GM23248 (cell line): Measurements from ENCODE around the gene LSS.

Experiments used
- EZH2 ChIP-seq: fragments of 200-600 bp; sonication (generic); IDR thresholded peaks from 2 replicates; pipeline ENCODE4 v1.6.1; 2018; ENCODE audit warnings: antibody characterized with exemption, mild to moderate bottlenecking; ENCODE audit not compliant: insufficient read depth, poor library complexity, severe bottlenecking
- EZH2phosphoT487 ChIP-seq: fragments of 200-600 bp; sonication (generic); IDR thresholded peaks from 2 replicates; pipeline ENCODE4 v1.6.1; 2018; ENCODE audit warnings: antibody characterized with exemption, moderate library complexity, mild to moderate bottlenecking, low read depth; ENCODE audit not compliant: insufficient read depth

DNA sequence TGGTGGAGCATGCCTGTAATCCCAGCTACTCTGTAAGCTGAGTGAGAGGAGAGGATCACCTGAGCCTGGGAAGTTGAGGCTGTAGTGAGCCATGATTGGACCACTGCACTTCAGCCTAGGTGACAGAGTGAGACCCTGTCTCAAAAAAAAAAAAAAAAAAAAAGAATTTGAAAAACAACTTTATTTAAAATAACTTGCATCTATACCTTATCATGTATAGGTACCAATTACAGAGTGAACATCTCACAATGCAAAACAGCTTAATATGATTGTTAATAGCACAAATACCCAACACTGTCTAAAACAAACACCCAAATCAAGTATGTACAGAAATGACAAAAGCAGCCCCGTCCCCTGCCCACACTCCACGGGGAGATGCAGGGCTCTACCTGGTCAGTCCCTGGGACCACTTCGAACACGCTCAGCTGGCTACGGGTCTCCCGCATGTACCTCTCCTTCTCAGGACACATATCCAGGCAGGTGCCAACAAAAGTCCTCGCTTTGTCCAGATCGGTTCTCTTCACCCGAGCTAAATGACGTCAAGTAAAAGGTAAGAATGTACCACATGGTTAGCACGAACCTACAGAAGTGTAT is 46.3 kb upstream of the LSS start:
- TF ChIP-seq EZH2phosphoT487: no peak
- TF ChIP-seq EZH2: no peak
